ENCODE measurements around the gene MOSMO. TPM values are rescaled to one million over a fixed set of nuclear protein-coding genes. Genes with fewer than 3 reads are reported as not detected.
"Not testable (repeated sequence)": the region's sequence is repeated elsewhere in the genome, so short reads cannot be mapped to it uniquely, and the experiment has no call there.

The MOSMO gene
- total RNA-seq, 1 experiment from 2014 or later = 30.1 TPM

- Mint-ChIP-seq H3K4me3 (ENCODE audit: low read depth, unreplicated experiment) (no peak overlapping the region), H3K27me3 (ENCODE audit: unreplicated experiment) (peaks cover 67% of the 10 kb centered on the region), H3K4me1 (ENCODE audit: low read depth, unreplicated experiment) (no peaks in the 10 kb centered on the region), H3K27ac (ENCODE audit: unreplicated experiment) (no peak overlapping the region), H3K36me3 (ENCODE audit: insufficient read depth, unreplicated experiment) (no peaks in the 10 kb centered on the region), H3K9me3 (ENCODE audit: low read depth, unreplicated experiment) (no peaks in the 10 kb centered on the region)
- no peak for TF ChIP-seq CTCF (IDR thresholded peaks at IDR 0.05; ENCODE audit: unreplicated experiment)
- BruUV-seq (replicated peaks) = no TSS peak
- DNase-seq = no peak
- intact Hi-C loops (cut with micrococcal nuclease; ENCODE audit: unreplicated experiment) = no loop called here
- CTCF ChIA-PET = interaction anchor here (0.7 to 1.9 kb wide), 3 partner anchors 10 to 298 kb away, joined by 4 to 14 read pairs (median 6); no protein-coding TSS in a partner anchor
These were observed 101.5 kb downstream of the MOSMO start for GRCh38 chr16:22109258-22109898.

GRCh38 chr16:22111629-22112028 is 103.7 kb downstream of the MOSMO start:
- H3K9me3 Mint-ChIP-seq (ENCODE audit: low read depth, unreplicated experiment); H3K4me3 Mint-ChIP-seq (ENCODE audit: low read depth, unreplicated experiment); CTCF ChIA-PET; DNase-seq; H3K4me1 Mint-ChIP-seq (ENCODE audit: low read depth, unreplicated experiment); H3K27ac Mint-ChIP-seq (ENCODE audit: unreplicated experiment); H3K36me3 Mint-ChIP-seq (ENCODE audit: insufficient read depth, unreplicated experiment); intact Hi-C loops (cut with micrococcal nuclease; ENCODE audit: unreplicated experiment); BruUV-seq (replicated peaks): not testable (repeated sequence)
- H3K27me3 Mint-ChIP-seq (ENCODE audit: unreplicated experiment) = peaks cover 66% of the 10 kb centered on the region

- Mint-ChIP-seq H3K4me1 (ENCODE audit: low read depth, unreplicated experiment) (no peaks in the 10 kb centered on the region), H3K27ac (ENCODE audit: unreplicated experiment) (no peak overlapping the region), H3K36me3 (ENCODE audit: insufficient read depth, unreplicated experiment) (no peaks in the 10 kb centered on the region), H3K27me3 (ENCODE audit: unreplicated experiment) (peaks cover 28% of the 10 kb centered on the region), H3K9me3 (ENCODE audit: low read depth, unreplicated experiment) (no peaks in the 10 kb centered on the region), H3K4me3 (ENCODE audit: low read depth, unreplicated experiment) (no peak overlapping the region)
- BruUV-seq (replicated peaks) = no TSS peak
- no peak for TF ChIP-seq CTCF (IDR thresholded peaks at IDR 0.05; ENCODE audit: unreplicated experiment)
- intact Hi-C loops (cut with micrococcal nuclease; ENCODE audit: unreplicated experiment) = no loop called here
- CTCF ChIA-PET = interaction anchor here (0.7 kb wide), 1 partner anchor 45 kb away, joined by 3 read pairs; no protein-coding TSS in a partner anchor
- no peak for DNase-seq
These were observed 108.3 kb downstream of the MOSMO start for GRCh38 chr16:22116095-22116700.

- CTCF ChIA-PET = no interaction called here
- H3K27me3 Mint-ChIP-seq (ENCODE audit: unreplicated experiment) = peaks cover 30% of the 10 kb centered on the region
- no peak for DNase-seq
- H3K4me1 Mint-ChIP-seq (ENCODE audit: low read depth, unreplicated experiment) = no peaks in the 10 kb centered on the region
- no TSS peak for BruUV-seq (replicated peaks)
- no peak overlapping the region for H3K27ac Mint-ChIP-seq (ENCODE audit: unreplicated experiment)
- H3K4me3 Mint-ChIP-seq (ENCODE audit: low read depth, unreplicated experiment) = no peak overlapping the region
- intact Hi-C loops (cut with micrococcal nuclease; ENCODE audit: unreplicated experiment) = no loop called here
- TF ChIP-seq CTCF (IDR thresholded peaks at IDR 0.05; ENCODE audit: unreplicated experiment) = no peak
- peaks cover 2% of the 10 kb centered on the region for H3K9me3 Mint-ChIP-seq (ENCODE audit: low read depth, unreplicated experiment)
- H3K36me3 Mint-ChIP-seq (ENCODE audit: insufficient read depth, unreplicated experiment) = no peaks in the 10 kb centered on the region
These were observed 109.7 kb downstream of the MOSMO start for GRCh38 chr16:22117609-22118008.

- no TSS peak for BruUV-seq (replicated peaks)
- intact Hi-C loops (cut with micrococcal nuclease; ENCODE audit: unreplicated experiment) = no loop called here
- peaks cover 34% of the 10 kb centered on the region for H3K27me3 Mint-ChIP-seq (ENCODE audit: unreplicated experiment)
- TF ChIP-seq CTCF (IDR thresholded peaks at IDR 0.05; ENCODE audit: unreplicated experiment) = no peak
- no peaks in the 10 kb centered on the region for H3K4me1 Mint-ChIP-seq (ENCODE audit: low read depth, unreplicated experiment)
- no peaks in the 10 kb centered on the region for H3K36me3 Mint-ChIP-seq (ENCODE audit: insufficient read depth, unreplicated experiment)
- H3K4me3 Mint-ChIP-seq (ENCODE audit: low read depth, unreplicated experiment) = no peak overlapping the region
- DNase-seq = no peak
- H3K9me3 Mint-ChIP-seq (ENCODE audit: low read depth, unreplicated experiment) = peaks cover 2% of the 10 kb centered on the region
- CTCF ChIA-PET = interaction anchor here (1.3 kb wide), 1 partner anchor 68 kb away, joined by 4 read pairs; no protein-coding TSS in a partner anchor
- H3K27ac Mint-ChIP-seq (ENCODE audit: unreplicated experiment) = no peak overlapping the region
These were observed 112.5 kb downstream of the MOSMO start for GRCh38 chr16:22120440-22120839.

Data from Calu3 (cell line).